IPS DF 4.7 (cell line): ENCODE data around the gene SRRM1.
A peak's percentile ranks its signal among the peaks of the same experiment; 100 is the strongest.

Experiments
- DNase-seq: peaks from one replicate; pipeline ENCODE4 v3.0.0-alpha.2; 2013; ENCODE audit warnings: low spot score; ENCODE audit errors: extremely low read depth

The SRRM1 gene, protein sequence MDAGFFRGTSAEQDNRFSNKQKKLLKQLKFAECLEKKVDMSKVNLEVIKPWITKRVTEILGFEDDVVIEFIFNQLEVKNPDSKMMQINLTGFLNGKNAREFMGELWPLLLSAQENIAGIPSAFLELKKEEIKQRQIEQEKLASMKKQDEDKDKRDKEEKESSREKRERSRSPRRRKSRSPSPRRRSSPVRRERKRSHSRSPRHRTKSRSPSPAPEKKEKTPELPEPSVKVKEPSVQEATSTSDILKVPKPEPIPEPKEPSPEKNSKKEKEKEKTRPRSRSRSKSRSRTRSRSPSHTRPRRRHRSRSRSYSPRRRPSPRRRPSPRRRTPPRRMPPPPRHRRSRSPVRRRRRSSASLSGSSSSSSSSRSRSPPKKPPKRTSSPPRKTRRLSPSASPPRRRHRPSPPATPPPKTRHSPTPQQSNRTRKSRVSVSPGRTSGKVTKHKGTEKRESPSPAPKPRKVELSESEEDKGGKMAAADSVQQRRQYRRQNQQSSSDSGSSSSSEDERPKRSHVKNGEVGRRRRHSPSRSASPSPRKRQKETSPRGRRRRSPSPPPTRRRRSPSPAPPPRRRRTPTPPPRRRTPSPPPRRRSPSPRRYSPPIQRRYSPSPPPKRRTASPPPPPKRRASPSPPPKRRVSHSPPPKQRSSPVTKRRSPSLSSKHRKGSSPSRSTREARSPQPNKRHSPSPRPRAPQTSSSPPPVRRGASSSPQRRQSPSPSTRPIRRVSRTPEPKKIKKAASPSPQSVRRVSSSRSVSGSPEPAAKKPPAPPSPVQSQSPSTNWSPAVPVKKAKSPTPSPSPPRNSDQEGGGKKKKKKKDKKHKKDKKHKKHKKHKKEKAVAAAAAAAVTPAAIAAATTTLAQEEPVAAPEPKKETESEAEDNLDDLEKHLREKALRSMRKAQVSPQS

DNA sequence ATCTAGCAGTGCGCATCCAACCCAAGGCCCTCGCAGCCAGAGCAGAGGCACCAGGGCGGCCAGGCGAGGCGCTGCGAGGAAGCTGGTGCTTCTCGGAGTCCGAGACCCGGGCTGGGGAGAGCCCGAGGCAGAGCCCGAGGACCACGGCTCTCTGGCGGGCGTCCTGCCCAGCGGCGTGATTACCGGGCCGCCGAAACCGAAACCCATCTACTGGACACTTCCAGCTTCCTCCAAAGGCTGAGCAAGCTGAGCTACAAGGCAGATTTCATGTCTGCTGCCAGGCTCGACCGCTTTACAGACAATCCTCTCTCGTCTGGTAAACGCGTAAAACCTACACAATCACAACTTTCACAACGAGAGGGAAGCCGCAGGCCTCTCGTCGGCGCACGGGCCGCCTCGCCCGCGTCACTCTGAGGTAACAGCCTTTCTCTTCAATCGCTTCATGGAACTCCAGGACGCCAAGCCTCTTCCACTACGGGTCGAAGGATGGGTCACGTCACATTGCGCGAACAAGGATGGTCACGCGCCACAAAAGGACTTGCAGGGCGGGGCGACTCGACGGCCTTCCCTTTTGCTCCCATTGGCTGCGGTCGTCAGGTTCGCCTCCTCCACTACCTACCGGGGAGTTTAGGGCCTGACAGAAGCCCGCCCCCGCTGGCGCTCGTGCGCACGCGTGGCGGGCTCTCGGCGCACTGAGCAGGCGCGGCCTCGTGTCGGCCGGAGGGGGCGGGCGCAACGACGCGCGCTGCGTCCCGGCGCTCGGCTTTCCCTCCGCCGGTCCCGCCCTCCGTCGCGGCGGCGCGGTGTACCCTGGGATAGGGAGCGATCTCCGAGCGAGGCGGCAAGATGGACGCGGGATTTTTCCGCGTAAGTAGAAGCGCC, at the start of gene SRRM1:
SRRM1 (plus strand) TSS at position 822 of the 882 bp plus-strand sequence; CDS start at position 847, 25 bp downstream.
- DNase-seq = peak; percentile 93

DNA sequence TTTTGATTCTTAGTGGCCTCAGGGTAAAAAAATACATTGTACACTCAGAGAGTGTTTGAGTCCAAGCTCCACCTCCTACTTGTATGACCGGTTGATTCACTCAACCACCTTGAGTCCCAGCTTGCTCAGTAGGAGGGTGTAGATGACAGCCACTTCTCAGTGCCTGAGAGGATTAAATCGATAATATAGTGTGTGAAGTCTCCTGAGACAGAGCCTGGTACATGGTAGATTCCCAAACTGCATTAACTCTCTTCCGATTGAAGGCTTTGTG, 48.8 kb upstream of the SRRM1 start:
- no peak for DNase-seq

DNA sequence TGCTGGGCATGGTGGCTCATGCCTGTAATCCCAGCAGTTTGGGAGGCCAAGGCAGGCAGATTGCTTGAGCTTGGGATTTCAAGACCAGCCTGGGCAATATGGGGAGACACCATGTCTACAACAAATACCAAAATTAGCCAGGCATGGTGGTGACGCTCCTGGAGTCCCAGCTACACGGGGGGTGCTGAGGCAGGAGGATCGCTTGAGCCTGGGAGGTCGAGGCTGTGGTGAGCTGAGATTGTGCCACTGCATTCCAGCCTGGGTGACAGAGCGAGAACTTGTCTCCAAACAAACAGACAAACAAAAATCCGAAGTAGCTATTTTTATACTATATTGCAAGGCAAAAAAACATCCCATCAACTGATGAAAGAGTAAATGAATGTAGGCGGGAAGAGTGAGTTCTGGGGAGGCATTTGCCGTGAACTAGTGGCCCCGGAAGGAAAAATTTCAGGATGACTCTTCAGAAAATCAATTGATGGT, 46.7 kb upstream of the SRRM1 start:
- DNase-seq = no peak

DNA sequence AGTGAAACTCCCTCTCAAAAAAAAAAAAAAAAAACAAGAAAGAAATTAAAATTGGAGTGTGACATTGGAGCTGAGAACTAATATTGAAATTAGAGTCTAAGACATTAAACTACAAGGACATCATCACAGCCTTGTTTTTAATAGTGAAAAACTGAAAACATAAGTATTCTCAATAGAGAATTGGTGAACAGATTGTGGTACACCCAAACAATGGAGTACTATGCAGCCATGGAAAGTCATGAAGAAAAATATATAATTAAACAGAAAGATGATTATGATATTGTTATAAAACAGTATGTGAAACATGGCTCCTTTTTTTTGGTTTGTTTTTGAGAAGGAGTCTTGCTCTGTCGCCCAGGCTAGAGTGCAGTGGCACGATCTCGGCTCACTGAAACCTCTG, 43.8 kb upstream of the SRRM1 start:
- no peak for DNase-seq

DNA sequence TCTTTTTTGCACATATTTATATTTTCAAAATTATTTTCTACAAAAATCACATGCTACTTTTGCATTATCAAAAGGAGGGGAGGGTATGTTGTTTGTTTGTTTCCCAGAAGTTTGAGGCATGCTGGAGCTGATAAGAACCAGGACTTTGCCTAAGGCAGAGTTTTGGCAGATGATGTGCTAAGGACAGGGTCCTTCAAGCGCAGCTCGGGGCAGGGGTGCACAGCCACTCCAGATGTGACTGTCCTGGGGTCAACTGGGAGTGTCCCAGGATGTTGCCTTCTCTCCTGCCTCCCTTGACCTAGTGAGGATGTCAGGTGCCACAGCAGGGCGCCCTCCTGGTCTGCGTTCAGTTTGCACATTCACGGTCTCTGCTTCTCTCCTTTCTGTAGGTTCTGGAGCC, 42.6 kb upstream of the SRRM1 start:
- no peak for DNase-seq

DNA sequence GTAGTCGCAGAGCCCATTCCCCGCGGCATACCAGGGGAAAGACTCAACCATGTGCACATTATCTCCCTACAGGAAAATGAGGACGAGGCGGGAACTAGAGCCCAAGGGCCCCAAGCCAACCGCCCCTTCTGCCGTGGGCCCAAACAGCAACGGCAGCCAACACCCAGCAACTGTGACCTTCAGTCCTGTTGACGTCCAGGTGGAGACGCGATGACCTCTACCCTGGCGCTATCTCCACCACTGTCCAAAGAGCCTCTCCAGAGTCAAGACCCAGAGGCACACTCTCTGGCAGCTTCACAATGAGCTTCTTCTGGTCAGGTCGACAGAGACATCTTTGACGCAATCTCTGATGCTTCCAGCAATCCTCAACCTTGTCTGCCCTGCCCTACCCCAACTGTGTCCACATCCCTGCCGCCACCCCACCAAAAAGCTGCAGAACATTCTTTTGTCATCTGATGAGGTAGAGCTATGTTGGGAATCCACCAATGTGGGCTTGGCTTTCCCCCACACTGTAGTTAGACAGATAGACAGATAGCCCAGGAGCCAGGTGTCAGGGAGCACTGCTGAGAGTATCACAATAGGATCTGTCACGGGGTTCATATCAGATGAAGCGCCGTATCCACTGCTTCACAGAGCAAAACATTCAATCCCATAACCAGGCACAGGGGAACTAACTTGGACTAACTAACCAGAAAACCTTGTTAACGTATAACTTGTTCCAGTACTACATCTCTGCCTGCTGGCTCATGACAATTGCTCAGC, 37.4 kb upstream of the SRRM1 start:
- no peak for DNase-seq

DNA sequence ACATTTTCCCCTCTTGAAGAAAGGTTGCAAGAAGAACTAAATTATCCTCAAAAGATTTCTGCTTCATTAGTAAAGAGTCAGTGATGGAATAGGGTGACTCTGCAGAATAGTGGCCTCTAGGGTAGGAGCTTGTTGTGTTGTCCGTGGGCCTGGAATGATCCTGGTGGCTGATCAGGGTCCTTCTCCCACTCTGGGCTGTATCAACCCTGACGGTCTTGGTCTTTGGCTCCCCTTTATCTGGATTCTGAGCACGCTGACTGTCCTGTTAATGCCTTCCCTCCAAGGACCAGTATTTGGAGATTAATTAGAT, 36.9 kb upstream of the SRRM1 start:
- no peak for DNase-seq

DNA sequence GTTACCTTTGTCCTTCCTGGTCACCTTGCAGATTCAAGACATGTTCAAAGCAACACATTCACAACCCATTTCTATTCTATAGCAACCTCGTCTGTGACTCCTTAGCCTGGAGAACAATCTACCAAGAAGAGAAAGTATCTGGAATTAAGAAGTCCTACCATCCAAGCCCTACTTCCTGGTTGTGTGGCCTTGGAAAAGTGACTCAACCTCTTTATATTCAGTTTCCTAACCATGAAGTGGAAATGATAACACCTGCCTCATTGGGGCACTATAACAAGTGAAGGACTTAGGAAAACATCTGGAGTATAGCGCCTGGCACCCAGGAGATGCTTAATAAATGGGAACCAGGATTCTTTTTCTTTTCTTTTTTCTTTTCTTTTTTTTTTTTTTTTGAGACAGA, 36.5 kb upstream of the SRRM1 start:
- no peak for DNase-seq

DNA sequence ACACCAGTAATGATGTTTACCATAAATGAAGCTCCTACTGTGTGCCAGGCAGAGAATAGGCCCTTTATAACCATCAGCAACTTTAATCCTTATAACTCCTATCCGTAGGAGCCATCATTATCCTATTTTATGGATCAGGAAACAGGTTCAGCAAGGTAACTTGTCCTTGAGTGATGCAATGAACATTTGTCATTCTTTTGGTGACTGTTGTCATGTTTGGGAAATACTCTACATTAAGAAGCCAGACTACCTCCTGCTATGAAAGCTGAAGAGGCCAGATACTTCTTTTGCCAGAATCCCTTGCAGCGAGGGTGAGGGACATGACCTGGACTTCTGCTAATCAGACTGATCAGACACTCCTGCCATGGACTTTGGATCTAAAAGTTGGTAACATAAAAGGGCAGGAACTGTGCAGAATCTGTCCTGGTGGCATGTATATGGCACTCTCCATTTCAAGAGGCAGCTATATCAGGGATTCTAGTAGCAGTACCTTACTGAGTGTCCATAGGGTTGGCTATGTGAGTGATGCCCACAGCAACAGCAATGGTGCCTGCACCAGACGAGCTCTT, 33.1 kb upstream of the SRRM1 start:
- DNase-seq = no peak

DNA sequence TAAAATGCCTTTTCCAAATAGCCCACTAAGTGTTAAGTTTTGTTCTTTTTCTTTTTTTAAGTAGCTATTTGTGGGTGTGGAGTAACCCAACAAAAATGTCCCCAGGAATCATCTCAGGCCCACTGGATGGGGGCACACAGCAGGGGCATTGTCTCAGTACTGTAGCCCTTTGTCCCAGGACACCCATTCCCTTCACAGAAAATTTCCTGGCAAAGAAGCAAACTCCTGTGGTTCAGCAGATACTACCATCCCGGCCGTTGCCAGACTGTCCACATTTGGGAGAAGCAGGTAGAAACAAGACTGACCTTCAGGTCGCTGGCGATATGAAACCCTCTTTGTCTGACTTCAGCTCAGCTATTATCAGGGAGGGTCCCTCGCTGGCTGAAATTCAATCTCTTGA, 23.7 kb upstream of the SRRM1 start:
- DNase-seq = no peak

DNA sequence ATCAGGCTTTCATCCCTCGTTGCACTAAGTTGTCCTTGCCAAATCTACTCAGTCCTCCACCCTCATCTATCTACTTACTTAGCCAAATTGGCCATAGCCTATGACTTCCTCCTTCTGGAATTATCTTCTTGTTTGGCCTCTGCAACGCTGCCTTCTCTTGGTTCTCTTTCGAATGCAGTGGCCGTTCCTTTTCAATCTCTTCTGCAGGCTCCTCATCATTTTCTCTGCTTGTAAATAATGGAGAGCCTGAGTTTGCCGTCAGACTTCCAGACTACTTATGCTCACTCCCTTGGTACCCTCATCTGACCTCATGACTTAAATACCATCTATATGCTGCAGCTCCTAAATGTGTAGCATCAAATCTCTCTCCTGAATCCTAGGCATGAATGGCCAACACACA, 22.4 kb upstream of the SRRM1 start:
- DNase-seq = no peak

DNA sequence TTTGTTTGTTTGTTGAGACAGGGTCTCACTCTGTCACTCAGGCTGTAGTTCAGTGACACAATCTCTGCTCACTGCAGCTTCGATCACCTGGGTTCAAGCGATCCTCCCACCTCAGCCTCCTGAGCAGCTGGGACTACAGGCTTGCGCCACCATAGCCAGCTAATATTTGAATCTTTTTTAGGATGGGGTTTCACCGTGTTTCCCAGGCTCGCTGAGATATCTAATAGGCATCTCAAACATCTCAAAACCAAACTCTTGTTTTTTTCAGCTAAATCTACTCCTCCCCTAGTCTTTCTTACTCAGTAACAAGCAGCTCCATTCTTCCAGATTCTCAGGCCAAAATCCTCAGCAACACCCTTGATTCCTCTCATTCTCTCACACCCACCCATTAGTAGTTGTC, 22.0 kb upstream of the SRRM1 start:
- DNase-seq = no peak

DNA sequence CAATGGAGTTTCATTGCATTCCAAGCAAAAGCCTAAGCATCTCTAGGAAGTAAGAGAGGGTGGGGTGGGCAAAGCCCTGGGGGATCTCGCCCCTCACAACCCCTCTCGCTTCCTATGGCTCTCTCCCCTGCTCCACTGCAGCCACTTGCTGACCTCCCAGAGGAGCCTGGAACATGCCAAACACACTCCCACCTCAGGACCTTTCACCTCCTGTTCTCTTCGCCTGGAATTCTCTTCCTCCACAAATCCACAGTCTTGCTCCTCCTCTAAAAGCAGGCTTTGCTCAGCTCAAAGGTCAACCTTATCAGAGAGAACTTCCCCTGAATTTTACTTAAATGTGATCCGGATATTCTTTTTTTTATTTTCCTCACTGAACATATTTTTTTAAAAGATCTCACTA, 20.9 kb upstream of the SRRM1 start:
- no peak for DNase-seq

DNA sequence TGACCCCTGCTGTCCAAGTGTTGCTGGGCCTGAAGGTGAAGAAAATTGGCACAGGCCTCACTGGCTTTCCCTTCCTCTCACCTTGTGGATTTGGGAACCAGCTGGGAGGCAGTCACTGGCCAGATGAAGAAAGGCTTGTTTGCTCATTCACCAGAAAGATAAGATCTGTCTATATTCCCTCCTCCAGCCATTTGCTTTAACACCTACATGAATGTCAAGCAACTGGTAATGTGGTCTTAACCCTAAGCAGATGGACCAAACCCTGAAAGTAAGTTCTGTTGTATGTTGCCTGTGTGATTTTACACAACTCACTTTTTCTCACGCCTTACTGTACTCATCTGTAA, 10.3 kb upstream of the SRRM1 start:
- no peak for DNase-seq

DNA sequence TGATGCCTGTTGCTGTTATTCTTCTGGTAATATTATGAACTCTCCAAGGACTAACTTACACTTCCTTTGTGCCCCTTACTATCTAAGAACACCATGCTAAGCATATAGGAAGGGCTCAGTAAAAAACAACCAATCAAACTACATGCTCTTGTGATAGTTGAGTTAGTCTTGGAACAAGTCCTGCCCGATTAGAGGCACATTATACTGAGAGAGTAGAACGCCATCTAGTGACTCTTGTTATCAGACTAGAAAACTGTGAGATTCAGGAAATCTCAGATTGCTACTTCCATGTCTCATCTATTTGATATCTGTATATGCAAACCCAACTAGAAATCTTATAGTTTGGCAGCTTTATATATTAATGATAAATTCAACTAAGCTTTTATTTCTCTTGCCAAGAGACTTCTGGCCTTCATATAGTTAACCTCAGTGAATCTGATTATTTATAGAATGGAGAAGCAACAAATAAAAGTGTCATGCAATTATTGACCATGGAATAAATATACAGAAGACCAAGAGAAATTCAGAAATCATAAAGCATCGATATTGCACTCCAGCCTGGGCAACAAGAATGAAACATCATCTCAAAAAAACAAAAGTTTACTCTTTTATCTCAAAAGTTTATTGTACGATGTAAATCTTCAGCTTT, 7.8 kb upstream of the SRRM1 start:
- no peak for DNase-seq

DNA sequence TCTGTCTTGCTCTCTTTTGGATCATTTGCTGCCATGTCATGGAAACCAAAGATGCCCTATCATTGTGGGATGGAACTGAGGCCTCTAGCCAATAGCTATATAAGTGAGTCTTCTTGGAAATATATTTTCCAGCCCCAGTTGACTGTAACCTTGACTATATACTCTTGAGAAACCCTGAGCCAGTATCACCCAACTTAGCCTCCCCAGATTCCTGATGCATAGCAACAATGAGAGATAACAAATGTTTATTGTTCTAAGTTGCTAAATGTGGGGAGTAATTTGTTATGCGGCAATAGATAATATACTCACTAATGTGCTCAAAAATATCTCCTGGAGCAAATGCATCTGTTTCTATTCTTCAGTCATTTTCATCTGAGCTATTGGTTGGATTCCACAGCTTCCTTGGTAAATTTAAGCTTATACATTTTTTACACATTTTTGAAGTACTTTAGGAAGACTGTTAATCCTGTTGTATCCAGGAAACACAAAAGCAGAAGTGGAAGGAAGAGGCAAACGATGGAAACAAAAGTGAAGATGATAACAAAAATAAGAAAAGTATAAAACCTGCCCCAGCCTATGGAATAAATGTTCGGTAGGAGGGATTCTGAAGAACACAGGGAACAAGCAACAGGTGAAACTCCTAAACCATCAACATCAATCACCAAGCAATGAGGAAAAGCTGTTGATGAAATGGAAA, 6.3 kb upstream of the SRRM1 start:
- no peak for DNase-seq

DNA sequence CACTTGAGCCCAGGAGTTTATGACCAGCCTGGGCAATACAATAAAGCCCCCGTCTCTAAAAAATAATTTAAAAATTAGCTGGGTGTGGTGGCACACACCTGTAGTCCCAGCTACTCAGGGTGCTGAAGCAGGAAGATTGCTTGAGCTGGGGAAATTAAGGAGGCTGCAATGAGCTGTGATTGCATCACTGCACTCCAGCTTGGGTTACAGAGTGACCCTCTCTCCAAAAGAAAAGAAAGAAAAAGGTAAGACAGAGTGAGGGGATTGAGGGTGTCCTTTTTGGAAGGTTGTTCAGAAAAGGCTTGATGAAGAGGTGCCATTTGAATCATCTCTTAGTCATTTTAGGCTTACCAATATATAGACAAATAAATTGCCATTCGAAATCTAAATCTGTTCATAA, 4.0 kb upstream of the SRRM1 start:
- no peak for DNase-seq

DNA sequence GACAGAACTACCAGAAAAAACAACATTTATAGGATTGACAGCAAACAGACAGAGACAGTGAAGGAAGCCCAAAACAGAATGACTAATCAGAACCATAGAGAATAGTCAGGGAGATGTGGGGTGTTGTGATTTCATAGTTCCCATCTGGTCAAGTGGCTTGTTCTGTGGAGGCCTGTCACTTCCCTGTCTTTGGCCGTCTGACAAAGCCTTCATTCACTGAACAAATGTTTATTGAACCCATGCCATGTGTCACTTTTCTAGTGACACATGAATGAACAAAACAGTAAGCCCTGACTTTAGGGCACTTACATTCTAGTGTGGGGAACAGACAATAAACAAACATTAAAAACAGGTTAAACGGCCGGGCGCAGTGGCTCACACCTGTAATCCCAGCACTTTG, 3.2 kb upstream of the SRRM1 start:
- DNase-seq = no peak

DNA sequence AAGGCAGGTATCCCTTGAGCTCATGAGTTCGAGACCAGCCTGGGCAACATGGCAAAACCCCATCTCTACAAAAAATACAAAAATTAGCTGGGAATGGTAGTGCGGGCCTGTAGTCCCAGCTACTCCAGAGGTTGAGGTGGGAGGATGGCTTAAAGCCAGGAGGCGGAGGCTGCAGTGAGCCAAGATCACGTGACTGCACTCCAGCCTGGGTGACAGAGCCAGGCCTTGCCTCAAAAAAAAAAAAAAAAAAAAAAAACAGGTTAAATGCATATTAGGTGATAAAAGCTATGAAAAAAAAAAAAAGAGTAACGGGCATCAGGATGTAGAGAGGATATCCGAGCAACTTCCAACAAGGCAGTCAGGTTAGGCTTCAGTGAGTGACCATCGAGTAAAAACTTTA, 2.8 kb upstream of the SRRM1 start:
- DNase-seq = no peak

DNA sequence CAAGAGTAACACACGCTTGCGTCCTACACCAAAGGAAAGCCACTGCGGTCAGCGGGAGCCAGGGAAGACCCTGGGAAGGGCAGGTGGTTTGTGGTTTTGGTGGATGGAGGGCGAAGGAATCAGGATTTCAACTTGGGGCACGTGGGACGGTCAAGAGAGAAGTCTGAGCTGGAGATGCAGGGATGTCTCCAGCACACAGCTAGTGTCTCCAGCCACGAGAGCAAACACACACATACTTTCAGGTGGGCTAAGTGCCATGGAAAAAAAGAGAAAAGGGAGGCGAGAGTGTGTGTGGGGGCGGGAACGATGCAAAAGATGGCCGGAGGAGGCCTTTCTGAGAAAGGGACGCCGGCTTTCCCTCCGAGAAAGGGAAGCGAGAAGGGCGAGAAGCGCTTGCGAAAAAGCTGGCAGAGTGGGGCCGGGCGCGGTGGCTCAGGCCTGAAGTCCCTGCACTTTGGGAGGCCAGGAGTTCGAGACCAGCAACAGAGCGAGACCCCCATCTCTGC, 1.4 kb upstream of the SRRM1 start:
- DNase-seq = no peak
